Activated CD4-positive, CD25-positive, alpha-beta regulatory T cell treated with anti-CD3 and anti-CD28 coated beads, Interleukin-2, amount 50 U/mL, for 72 hours (primary cell): ENCODE data around the gene GTF2A1.
A peak's percentile ranks its signal among the peaks of the same experiment; 100 is the strongest.
"Not testable (repeated sequence)": the region's sequence is repeated elsewhere in the genome, so short reads cannot be mapped to it uniquely, and the experiment has no call there.

Source experiments
- DNase-seq: peaks from one replicate; pipeline ENCODE4 v3.0.0; 2021

GTF2A1 gene

DNA sequence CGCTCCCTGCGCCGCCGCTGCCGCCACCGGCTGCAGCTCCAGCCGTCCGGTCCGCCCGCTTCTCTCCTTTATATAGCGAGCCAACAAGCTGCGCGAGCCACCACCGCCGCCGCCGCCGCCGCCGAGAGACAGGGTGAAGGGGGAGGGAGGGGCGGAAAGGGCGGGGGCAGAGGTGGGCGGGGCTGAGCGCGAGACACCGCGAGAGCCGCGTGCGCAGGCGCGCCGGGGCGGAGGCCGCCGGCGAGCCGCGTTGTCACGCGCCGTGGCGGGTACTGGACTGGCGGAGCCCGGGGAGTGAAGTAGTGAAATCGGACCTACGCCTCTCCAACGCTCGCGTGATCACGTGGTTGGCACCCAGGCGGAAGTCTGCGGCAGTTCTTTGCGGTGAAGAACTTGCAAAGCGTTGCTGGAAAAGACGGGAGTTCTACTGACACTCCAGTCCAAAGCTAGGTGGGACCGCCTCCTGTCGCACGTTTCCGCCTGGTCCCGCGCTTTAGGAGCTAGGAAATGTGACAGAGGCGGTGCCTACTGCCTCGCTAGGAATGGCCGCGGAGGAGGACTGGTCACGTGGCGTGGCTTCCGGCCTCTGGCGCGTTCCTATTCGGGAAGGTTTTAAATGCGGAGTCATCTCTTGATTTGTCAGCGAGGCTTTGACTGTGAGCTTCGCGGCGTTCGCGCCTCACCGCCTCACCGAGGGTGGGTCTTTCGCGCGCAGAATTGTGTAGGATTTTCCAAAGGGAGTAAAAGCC is at the start of gene GTF2A1:
TSS of gene GTF2A1 (minus strand) at position 130 of the 749 bp plus-strand sequence. CDS start 441 bp downstream, outside the sequence.
- DNase-seq, result peak; percentile 93

DNA sequence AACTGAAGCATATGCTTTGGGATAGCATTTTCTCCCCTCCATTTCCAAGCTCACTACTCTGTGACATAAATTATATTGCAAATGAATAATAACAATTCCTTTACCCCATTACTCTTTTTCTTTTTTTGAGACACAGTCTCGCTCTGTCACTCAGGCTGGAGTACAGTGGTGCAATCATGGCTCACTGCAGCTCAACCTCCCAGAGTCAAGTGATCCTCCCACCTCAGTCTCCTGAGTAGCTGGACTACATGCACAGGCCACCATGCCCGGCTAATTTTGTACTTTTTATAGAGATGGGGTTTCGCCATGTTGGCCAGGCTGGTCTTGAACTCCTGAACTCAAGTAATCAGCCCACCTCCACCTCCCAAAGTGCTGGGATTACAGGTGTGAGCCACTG is 49.2 kb upstream of the GTF2A1 start:
- no peak for DNase-seq

DNA sequence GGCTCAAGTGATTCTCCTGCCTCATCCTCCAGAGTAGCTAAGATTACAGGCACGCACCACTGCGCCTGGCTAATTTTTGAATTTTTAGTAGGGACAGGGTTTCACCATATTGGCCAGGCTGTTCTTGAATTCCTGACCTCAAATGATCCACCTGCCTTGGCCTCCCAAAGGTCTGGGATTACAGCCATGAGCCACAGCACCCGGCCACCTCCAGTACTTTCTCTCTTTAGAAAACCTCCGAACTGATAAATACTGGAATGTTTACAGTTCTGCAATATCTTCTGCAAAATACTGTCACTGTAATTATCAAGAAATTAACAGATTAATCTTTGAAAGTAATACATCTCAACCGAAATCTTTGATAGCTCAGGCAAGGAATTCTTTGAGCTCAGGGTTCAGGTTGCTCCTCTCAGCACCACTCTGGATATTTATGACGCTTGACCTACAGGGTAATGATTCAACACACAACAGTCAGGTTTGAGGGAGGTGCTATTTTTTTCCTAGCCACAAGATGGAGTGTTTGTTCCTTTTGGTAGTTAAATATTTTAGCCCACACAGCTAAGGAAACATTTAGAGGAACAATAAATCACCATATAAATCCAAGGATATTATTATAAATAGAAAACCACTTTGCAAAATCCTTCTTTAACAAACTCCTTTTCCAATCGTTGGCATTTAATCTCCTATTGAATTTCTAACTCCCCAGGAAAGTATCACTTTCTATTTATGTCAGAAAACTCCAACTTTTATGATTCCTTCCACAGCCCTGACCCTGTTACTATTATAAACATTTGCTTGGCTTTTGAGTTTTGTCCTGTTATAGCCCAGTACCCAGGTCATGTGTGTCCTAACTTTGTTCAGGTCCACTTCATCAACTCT is 48.6 kb upstream of the GTF2A1 start:
- no peak for DNase-seq

DNA sequence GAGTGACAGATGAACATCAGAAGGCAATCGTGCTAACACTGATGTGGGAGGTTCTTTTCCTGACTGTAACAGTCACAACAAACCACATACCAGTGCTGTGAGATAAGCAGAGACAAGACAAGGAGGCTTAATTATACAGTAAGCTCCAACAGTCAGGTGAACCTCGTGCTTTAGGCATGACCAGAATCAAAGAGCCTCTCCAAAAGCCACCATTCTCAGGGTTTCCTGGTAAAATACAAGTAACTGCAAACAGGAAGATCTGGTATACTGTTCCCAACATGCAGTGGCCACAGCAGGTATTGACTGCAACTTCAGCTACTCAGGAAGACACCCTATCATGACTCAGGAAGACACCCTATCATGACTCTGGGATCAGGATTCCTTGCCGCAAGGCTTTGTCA is 47.3 kb upstream of the GTF2A1 start:
- no peak for DNase-seq

DNA sequence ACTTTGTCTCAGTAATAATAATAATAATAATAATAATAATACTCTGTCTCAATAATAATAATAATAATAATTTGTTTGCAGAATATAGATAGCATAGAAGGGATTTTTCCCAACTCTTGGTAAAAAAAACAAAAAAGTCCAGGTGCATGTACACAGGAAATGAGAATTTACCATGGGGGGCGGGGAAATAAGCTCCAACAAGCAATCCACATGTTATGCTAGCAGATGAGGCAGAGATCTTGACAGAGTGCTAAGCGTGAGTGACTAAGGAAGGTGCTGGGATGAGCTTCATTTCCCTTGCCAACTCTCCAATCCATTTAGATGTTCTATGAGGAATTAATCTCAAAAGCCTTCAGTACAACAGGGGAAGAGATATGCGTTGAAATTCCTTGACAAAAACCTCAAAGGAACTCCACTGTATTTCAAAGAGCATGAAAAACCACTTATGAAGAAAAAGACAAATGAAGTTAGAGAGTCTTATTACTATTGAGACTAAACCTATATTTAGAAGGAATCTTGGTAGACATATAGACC is 44.9 kb upstream of the GTF2A1 start:
- no peak for DNase-seq

DNA sequence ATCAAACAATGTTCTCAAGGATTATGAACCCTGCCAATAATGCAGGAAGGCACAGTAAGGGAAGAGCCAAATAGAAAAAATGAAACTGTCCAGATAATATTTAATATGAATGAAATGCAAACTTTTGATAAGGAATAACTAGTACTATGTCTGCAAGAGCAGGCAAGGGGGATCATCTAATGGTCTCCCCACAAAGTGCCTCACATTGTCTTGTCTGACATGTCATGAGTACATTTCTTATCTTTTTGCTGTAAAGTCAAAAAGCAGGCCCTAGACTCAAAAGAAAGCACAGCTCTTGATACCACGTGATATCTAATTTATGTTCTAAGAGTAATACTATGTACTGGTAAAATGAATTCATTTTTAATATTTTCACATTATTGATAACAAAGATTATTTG is 43.9 kb upstream of the GTF2A1 start:
- DNase-seq, result no peak

DNA sequence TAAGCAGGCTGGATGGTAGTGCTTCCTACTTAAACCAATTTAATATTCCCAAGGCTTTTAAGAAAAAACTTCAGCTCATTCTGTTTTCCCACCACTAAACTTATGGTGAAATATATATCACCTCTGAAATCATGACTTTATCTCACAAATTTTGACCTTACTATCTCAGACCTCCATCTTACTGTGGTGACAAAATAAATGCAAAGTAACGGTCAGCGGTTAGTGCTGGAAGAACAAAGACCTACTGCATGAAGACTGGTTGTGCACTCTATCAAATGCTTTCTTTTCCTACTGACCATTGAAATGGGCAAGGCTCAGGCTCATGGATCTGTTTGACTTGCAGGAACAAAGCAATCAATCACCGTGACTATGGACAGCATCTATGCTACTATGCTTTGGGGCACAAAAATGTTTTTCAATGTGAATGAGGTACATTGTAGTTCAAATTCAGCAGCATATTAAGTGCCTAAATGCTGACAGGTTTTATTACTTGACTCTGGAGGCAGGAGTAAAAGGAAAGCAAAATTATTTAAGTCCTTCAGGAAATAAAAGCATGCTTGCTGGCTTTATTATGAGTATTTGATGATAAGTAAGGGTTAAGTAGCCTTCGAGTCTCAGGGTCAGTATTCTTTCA is 43.1 kb upstream of the GTF2A1 start:
- DNase-seq, result no peak

DNA sequence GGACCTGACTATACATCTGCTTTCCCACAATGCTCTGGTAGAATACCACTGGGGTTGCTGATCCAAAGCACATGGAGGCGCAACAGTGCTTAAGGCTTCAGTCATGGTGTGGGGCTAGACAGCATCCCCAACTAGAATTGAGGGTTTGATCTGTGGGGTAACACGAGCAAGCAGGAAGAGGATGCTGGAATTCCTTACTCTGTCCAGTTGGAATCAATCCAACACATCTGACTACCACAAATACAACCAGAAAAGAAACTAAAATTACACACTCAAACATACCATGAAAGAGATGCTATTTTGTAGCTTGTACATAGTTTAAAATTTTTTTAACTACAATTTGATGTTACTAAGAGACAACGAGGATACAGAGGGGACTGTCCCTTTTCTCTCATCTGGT is 40.4 kb upstream of the GTF2A1 start:
- DNase-seq, result no peak

DNA sequence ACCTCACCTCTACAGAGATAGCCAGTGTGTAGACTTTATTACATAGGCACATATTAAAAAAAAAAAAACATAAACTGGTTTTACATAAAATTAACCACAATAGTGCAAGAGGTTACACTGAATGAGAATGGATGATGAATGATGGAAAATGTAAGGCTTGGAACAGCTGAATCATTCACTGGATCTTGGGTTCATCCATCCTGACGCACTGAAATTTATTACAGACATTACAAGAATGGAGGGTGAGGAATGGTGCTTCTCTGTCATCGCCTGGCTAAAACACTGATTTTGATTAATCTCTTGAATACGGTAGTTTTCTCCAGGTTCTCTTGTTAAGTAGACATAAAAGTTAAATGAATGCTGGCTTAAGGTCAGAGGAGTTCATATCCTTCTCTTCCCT is 40.0 kb upstream of the GTF2A1 start:
- DNase-seq, result no peak

DNA sequence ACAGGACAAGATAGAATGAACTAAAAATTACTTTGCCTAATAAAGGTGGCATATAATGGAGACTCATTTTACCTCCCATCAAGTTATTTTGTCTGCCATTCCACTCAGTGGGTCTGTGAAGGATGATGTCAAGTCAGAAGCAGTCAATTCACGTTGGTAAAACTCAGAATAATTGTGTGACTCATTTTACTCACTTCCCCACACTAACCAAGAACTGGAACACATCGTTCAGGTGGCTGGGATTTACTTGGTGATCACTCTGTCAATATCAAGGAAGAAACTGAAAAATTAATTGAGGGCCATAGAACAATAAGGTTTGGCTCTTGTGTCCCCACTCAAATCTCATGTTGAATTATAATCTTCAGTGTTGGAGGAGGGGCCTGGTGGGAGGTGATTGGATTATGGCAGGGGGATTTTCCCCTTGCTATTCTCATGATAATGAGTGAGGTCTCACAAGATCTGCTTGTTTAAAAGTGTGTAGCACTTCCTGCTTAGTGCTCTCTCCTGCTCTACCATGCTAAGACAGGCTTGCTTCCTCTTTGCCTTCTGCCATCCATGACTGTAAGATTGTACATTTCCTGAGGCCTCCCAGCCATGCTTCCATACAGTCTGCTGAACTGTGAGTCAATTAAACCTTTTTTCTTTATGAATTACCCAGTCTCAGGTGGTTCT is 35.7 kb upstream of the GTF2A1 start:
- no peak for DNase-seq

DNA sequence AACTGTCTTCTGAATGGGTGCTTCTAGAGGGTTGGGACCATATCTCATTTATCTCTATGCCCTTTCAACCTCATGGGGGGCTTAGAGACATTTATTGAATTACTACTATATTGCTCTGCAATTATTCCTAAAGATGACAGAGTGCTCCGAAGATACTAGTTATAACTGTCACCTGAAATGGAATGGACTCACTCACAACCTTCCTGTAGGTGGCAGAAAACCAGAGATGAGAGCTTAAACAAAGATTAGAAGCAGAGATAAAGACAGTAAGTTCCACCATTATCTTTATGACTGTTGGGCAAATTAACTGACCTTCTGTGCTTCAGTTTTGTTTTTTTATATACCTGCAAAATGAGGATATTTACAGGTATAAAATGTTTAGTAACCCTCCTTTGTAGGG is 31.5 kb upstream of the GTF2A1 start:
- DNase-seq, result no peak

DNA sequence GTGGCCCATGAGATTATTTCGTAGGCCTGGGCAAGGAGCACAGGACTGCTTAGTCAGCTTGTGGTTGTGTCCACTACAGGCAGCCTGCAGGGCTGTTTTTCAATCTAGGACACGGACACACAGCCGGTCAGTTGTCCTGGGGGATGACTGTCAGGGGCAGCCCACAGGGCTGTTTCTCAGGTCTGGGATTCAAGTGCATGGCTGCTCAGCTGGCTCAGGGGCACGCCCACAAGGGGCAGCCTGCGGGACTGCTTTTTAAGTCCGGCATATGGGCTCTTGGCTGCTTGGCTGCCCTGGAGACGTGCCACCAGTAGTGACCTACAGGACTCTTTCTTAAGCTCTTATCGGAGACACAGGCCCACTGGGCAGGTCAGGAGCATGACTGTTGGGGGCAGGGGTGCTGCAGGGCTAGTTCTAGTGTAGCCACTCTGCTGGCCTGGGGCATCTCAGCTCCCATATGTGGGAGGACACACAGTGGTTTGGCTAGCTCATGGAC is 26.6 kb upstream of the GTF2A1 start:
- no peak for DNase-seq

DNA sequence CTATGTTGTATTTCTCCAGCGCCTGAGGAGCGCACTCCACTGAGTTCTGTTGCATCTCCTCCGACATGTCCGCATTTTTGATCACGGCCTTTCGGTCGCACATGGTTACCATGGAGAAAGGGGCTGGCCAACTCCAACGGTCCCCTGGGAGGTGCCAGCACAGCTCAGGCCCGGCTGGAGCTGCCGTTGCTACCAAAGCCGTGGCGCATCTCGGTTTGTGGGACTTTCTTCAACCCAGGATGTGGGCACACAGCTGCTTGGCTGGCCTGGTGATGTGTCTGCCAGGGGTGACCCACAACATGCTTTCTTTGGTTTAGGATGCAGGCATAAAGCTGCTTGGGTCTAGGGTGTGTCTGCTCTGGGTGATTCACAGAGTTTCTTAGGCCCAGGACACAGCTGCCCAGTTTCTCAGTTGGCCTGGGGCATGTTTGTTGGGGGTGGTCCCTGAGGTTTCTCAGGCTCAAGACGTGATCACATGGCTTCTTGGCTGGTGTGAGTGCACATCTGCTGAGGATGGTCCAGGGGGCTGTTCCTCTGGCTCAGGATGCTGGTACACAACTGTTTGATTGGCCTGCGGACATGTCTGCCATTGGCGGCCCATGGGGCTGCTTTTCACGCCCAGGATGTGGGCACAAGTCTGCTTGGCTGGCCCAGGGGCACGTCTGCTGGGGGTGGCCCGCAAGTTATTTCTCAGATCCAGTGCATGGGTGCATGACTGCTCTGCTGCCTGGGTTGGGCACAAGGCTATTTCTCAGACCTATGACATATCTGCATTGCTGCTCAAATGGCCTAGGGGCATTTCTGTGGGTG is 25.9 kb upstream of the GTF2A1 start:
- DNase-seq, result no peak

DNA sequence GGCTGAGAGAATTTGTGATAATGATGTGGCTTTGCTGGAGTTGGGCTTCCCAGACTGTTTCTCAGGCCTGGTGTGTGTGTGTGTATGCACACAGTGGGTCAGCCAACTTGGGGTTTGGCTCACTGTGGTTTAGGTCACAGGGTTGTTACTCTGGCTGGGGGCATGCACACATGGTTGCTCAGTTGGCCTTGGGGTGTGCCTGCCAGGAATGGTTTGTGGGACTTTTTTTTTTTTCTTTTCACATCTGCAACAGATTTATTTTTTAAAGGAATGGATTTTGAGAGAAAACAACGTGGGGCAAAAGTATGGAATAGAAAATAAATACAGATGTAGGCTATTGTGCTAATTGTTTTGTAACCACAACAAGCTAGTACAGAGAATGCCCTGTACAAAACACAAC is 25.0 kb upstream of the GTF2A1 start:
- no peak for DNase-seq

DNA sequence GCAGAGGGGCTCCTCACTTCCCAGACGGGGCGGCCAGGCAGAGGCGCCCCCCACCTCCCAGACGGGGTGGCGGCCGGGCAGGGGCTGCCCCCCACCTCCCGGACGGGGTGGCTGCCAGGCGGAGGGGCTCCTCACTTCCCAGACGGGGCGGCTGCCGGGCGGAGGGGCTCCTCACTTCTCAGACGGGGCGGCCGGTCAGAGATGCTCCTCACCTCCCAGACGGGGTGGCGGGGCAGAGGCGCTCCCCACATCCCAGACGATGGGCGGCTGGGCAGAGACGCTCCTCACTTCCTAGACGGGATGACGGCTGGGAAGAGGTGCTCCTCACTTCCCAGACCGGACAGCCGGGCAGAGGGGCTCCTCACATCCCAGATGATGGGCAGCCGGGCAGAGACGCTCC is 23.7 kb upstream of the GTF2A1 start:
- DNase-seq, result not testable (repeated sequence)

DNA sequence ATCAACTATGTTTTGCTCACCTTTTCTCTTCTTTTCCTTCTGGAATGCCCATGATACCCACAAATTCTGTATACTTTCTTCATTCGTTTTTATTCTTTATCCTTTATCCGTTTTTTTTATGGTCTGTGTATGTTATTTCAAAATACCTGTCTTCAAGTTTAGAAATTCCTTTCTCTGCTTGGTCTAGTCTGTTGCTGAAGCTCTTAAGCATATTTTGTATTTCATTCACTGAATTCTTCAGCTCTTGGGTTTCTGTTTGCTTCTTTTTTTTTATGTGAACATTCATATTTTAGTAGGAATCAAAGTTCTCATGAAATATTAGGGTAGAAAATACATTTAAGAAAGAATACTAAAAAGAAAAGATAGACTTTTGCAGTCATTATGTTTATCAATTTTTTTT is 22.7 kb upstream of the GTF2A1 start:
- no peak for DNase-seq

DNA sequence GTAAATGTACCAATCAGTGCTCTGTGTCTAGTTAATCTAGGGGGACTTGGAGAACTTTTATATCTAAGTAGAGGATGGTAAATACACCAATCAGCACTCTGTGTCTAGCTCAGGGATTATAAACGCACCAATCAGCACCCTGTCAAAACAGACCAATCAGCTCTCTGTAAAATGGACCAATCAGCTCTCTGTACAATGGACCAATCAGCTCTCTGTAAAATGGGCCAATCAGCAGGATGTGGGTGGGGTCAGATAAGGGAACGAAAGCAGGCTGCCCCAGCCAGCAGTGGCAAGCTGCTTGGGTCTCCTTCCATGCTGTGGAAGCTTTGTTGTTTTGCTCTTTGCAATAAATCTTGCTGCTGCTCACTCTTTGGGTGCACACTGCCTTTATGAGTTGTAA is 16.1 kb upstream of the GTF2A1 start:
- DNase-seq, result not testable (repeated sequence)

DNA sequence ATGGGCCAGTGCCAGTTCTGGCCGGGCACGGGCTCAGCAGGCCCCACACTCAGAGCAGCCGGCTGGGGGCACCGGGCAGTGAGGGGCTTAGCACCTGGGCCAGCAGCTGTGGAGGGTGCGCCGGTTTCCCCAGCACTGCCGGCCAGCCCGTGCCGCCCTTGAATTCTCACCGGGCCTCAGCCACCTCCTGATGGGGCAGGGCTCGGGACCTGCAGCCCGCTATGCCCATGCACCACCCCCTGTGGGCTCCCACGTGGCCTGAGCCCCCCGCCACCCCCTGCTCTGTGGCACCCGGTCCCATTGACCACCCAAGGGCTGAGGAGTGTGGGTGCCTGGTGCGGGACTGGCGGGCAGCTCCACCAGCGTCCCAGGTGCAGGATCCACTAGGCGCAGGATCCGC is 15.4 kb upstream of the GTF2A1 start:
- no peak for DNase-seq

DNA sequence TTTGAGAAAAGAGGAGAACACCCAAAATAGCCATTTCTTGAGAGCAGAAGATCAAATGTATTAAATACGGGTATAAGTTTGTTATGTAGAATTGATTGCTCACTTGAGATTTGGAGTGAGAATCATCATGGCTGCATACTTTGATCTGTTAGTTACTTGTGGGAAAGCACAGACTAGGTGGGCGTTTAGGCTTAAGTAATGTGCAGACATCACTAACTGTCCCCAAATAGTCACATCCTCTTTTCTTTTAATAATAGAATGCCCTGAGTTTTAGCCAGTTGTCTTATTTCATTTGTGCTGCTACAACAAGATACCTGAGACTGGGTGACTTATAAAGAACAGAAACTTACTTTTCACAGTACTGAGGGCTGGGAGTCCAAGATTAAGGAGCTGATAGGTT is 14.3 kb upstream of the GTF2A1 start:
- DNase-seq, result no peak

DNA sequence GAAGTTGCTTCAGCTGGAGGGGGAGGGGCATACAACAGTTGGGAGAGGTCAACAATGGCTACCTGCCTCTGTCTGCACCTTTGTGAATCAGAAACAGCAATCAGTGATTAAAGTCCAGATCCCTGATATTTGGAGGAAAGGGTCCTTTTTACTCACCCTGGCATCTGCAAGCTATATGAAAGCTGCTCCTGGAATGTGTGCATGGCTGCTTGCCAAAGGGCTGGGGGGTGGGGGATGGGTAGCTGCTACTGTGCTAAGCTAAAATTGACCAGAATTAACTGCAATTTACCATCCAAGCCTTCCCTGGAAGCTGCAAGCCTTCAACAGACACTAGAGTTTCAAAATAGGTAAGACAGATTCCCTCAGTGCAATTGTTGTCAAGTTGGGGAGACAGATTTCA is 13.5 kb upstream of the GTF2A1 start:
- DNase-seq, result no peak

DNA sequence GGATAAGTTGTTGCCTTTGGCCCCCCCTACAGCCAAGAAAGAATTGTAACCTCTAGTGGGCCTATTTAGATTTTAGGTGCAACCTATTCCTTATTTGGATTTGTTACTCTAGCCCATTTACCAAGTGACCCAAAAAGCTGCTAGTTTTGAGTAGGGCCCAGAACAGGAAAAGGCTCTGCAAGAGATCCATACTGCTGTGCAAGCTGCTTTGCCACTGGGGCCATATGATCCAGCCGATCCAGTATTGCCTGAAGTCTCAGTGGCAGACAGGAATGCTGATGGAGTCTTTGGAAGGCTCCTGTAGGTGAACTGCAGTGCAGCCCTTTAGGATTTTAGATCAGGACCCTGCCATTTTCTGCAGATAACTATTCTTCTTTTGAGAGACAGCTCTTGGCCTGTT is 12.9 kb upstream of the GTF2A1 start:
- no peak for DNase-seq

DNA sequence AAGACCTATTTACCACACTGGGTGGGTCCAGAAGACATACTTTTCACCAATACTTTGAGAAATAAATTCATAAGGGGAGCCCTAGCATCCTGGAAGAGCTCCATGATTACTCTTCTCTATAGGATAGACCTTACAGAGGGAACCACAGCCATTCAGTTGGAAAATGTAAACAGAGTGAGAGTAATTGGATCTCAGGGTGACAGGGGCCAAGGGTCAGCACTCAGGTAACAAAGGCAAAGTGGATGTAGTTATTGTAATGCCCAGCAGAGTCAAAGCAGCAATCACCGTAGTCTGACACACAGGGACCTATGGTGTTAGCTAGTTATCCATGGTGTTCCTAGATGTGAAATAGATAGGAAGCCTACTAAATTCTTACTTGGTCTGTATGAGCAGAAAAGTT is 10.8 kb upstream of the GTF2A1 start:
- DNase-seq, result no peak
